ENCODE data around the gene DIDO1.
A peak's percentile ranks its signal among the peaks of the same experiment; 100 is the strongest.

DIDO1 gene

DNA sequence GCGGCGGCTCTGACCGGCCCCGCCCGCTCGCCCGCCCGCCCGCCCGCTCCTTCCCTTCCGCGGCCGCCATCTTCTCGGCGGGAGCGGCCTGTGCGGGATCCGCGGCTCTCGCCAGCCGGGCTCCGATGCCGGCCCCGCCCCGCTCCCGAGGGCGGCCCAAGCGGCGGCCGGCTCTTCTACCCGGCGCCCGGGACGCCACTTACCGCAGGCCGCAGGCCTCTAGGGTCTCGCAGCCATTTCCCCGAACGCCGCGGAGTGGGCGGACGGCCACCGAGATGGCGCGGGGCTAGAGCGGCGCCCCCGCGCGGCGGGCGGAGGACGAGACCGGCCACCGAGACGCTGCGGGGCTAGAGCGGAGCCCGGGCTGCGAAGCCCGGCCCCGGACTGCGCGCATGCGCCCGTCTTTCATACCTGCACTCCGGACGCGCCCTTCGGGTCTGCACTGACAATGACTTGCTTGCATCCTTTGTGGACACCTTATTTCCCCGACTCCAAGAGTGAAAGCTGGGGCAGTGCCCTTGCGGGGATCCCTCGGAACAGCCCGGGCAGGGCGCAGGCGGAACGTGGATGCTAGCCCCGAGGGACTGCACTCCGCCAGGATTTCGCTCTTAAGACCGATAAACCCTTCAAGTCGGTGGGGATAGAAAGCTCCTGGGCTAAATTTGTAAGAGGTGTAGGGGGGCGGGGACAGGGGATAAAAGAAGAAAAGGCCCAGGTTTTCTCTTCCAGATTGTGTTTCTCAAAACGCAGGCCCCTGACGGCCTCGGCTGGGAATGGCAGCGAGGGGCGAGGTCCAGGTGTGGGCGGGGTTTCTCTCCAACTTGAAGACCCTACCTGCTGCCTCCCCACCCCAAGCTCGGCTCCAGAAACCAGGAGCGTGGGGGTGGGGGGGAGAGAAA lies at the start of gene DIDO1:
TSS of gene DIDO1 (minus strand) at position 277 of the 899 bp plus-strand sequence.
- DNase-seq, result peak; percentile 91

- no peak for DNase-seq
Observed at GRCh38 chr20:62975251-62975760, 49.0 kb upstream of the DIDO1 start.

DNA sequence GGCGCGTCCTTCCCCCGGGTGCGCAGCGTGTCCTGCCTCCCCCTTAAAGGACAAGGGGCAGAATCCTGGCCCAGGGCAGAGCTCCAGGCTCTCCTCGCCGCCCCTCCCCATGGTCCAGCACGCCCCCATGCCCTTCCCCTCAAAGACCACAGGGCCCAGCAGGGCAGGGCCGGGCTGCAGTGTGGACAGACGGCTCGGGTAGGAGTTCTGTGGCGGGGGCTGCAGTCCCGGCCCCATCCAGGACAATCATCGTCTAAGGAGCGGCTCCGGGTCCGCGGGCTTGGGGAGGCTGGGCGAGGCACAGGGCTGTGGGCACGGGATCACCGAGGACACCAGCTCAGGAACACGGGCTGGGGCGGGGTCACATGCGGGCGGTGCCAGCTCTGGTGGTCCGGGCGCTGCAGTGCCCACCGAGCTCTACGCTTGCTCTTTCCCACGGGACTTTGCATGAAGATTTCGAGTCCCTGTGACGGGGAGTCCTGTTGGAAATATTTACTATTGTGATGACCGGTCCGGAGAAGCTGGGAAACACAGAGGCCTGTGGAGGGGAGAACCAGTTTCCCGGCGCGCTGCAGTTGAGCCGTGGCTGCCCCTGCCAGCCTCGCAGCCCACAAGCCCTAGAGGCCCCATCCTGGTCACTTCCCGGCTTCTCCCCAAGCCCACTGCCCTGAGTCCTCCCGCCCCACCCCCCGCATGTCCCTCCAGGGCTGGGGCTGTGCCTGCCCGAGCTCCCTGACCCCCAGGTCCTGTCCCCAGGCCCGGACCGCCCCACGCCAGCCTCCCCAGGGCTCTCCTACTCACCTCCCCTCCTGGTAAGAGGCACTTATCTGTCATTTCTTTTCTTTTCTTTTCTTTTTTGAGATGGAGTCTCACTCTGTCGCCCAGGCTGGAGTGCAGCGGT lies 46.8 kb upstream of the DIDO1 start:
- DNase-seq, result no peak

DNA sequence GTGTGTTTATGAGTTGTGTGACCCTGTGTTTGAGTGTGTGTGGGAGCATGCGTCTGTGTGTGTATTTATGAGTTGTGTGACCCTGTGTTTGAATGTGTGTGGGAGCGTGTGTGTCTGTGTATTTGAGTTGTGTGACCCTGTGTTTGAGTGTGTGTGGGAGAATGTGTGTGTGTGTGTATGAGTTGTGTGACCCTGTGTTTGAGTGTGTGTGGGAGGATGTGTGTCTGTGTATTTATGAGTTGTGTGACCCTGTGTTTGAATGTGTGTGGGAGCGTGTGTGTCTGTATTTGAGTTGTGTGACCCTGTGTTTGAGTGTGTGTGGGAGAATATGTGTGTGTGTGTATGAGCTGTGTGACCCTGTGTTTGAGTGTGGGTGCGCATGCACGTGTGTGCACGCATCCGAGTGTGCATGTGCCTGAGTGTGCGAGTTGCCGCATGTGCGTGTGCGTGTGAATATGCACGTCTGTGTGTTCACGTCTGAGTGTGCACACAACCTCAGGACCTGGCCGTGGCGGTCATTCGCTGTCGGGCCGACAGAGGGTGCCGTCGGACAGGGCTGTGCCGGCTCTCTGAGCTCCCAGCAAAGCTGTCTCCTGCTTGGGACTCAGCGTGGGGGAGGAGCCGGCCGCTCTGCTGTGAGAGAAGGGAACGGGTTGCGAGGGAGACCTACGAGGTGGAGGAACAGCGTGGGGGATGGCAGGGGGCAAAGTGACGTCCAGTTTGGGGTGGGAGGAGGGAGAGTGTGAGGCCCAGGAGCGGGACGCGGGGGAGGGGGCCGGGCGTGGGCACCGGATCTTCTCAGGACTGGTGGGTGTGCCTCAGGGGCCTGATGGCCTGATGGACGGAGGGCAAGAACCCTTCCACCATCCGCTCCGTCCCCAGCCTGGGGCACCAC lies 45.9 kb upstream of the DIDO1 start:
- peak; percentile 87 for DNase-seq

- no peak for DNase-seq
Observed at GRCh38 chr20:62971211-62971949, 45.1 kb upstream of the DIDO1 start.

- DNase-seq, result no peak
Observed at GRCh38 chr20:62970307-62971210, 44.3 kb upstream of the DIDO1 start.

DNA sequence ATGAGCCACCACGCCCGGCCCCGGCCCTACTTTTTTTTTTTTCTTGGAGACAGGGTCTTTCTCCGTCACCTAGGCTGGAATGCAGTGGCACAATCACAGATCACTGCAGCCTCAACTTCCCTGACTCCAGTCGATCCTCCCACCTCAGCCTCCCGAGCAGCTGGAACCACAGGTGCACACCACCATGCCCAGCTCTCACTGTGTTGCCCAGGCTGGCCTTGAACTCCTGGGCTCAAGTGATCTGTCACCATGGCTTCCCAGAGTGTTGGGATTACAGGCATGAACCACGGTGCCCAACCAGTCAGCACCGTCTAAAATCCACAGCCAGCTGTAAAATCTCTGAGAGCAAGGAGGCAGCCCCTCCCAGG lies 43.6 kb upstream of the DIDO1 start:
- DNase-seq, result no peak

DNA sequence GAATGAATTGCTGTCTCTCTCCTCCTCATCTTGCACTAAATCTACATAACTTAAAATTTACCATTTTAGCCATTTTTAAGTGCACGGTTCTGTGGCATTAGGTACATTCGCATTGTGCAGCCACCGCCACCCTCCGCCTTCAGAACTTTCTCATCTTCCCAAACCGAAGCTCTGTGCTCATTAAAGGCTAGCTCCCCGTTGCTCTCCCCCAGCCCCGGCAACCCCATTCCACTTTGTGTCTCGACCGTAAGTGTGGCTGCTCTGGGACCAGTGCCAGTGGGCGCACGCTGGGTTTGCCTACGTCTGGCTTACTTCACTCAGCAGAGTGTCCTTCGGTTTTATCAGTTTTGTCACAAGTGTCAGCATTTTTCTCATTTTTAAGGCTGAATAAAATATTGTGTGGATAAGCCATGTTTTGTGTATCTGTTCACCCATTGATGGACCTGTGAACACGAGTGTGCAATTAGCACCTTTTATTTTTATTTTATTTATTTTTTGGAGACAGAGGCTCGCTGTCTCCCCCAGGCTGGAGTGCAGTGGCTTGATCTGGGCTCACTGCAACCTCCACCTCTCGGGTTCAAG lies 43.0 kb upstream of the DIDO1 start:
- no peak for DNase-seq

GRCh38 chr20:62968378-62969178 lies 42.3 kb upstream of the DIDO1 start:
- no peak for DNase-seq

DNA sequence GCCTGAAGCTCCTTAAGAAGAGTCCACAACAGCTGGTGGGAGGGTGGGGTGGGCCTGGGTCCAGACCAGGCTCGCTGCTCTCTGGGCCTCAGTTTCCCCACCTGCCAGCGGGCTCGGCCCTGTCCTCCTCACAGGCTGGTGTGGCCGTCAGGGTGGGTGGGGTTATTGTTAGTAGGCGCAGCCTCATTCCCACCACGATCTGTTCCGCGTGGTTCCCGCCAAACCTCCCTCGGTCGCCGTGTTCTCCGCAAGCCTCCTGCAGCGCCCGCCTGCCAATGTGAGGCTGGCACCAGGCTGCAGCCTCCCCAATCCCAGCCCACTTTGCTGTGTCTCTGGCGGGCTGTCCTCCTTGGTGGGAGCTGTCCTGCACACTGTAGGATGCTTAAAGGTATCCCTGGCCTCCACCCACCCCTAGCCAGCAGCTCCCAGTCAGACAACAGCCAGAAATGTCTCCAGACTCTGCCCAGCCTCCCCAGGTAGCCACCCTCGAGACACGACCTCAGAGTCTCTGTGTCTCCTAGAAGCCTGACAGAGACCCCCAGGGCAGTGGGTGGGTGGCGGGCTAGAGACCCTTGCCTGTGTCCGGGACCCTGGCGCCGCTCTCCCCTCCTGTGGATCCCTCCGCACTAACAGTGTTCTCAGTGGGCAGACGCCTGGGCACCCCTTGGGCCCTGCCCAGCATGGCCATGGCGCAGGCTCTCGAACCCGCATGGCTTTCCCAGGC lies 41.5 kb upstream of the DIDO1 start:
- no peak for DNase-seq

DNA sequence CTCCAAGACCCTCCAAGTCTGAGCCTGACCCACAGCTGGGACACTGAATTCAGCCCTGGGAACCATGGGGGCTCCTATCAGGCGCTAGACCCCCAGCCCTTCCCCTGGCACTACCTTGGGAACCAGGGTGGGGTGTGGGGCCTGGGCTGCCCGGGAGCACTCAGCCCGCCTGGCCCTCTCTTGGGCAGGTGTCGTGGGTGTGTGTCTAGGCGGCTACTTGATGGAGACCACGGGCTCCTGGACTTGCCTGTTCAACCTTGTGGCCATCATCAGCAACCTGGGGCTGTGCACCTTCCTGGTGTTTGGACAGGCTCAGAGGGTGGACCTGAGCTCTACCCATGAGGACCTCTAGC lies 40.8 kb upstream of the DIDO1 start:
- no peak for DNase-seq

GRCh38 chr20:62966212-62967148 lies 40.2 kb upstream of the DIDO1 start:
- no peak for DNase-seq

GRCh38 chr20:62965363-62965771 lies 39.1 kb upstream of the DIDO1 start:
- no peak for DNase-seq

DNA sequence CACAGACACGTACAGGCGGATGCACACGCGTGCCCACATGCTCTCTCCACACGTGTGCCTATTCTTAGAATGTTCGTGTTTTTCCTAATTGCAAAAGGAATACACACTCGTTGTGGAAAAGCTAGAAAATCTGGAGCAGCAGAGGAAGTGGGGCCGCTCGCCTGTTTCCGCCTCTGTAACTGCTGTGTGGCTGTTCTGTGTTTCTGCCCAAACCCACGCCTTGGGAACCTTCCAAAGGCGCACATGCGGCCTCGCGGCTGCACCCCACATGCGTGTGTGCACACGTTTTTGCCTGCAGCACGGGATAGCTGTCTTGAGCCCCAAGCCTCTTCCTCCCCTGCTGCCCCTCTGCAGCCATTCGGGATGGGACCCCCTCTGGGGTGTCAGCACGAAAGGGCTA lies 38.4 kb upstream of the DIDO1 start:
- no peak for DNase-seq

- no peak for DNase-seq
Observed at GRCh38 chr20:62963614-62964397, 37.5 kb upstream of the DIDO1 start.

DNA sequence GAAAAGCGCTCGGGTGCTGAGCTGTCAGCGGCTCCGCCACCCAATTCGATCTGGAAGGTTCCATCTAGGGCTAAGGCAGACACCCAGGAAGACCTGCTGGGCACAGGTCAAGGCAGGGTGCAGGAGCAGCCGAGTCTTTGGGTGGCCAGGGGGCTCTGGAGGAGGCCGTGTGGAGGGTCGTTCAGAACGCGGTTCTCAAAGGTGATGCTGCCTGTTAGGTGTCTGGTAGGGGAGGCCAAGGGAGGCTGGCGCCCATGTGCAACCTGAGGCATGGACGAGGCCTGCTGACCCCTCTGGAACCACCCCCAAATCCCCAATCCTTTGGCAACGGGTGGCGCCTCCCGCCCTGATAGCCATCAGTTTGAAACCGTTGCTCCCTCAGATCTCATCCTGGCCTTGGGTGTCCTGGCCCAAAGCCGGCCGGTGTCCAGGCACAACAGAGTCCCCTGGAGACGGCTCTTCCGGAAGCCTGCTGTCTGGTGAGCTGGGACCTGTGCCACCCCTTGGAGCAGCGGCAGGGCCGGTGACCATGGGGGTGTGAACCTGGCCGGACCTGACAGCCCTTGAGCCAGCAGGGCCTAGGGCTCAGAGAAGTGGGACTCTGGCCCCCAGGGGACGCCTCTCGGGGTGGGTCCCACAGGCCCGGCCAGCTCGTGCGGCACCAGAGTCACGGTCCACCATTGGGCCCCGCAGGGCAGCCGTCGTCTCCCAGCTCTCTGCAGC lies 36.7 kb upstream of the DIDO1 start:
- no peak for DNase-seq
